ENCODE data around the gene DPH3. TPM values are rescaled to one million over a fixed set of nuclear protein-coding genes. Genes with fewer than 3 reads are reported as not detected.

The DPH3 gene
- total and polyA plus RNA-seq, 2 donors (not counting 3 experiments of a cell fraction or from before 2014, with no cell fraction given) = 7.7 to 28.7 TPM

DNA sequence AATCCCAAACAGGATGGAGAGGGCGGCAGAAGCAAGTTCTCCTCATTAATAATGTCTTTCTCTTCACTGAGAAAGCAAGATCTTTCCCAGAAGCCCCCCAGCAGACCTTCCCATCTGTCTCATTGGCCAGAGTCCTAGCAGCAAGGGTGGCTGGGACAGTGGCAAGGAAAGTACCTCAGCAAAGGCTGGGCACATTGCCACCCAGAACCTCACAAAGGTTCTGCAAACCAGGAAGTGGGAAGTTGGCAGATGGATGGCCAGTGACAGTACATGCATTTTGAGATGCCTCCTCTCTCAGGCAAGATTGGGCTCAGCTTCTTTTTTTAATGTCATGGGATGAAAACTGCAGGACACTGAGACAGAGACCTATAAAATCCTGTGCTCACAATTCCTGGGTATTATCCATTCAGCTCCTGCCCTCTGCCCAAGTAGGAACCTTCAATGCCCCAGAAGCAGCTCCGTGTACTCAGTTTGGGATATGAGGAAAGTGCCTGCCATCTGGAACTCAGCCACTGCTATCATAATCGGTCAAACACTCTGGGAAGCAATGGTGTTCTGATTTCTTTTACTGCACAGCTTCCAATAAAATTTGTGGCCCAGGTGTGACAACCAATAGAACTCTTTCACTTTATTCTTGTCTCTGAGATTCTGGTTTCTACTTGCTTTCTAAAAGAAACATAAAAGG lies 25.5 kb downstream of the DPH3 start:
- TF ChIP-seq POLR2A (IDR thresholded peaks at IDR 0.05; ENCODE audit: low read depth, low read length) (no peak), EZH2 (IDR thresholded peaks at IDR 0.05; ENCODE audit: borderline replicate concordance, low read depth, low read length, severe bottlenecking) (no peak), FOS (IDR thresholded peaks at IDR 0.05; ENCODE audit: borderline replicate concordance, insufficient read depth, low read length) (no peak), JUN (IDR thresholded peaks at IDR 0.05; ENCODE audit: borderline replicate concordance, insufficient read depth, insufficient read length, low read depth) (no peak), POLR2AphosphoS5 (IDR thresholded peaks at IDR 0.05; ENCODE audit: insufficient read depth, low read depth, low read length) (no peak), MYC (IDR thresholded peaks at IDR 0.05; ENCODE audit: low read depth, low read length) (no peak), GATA2 (IDR thresholded peaks at IDR 0.05; ENCODE audit: insufficient read depth, insufficient read length, low read depth, low read length) (no peak)
- TF ChIP-seq, protein P1, sequence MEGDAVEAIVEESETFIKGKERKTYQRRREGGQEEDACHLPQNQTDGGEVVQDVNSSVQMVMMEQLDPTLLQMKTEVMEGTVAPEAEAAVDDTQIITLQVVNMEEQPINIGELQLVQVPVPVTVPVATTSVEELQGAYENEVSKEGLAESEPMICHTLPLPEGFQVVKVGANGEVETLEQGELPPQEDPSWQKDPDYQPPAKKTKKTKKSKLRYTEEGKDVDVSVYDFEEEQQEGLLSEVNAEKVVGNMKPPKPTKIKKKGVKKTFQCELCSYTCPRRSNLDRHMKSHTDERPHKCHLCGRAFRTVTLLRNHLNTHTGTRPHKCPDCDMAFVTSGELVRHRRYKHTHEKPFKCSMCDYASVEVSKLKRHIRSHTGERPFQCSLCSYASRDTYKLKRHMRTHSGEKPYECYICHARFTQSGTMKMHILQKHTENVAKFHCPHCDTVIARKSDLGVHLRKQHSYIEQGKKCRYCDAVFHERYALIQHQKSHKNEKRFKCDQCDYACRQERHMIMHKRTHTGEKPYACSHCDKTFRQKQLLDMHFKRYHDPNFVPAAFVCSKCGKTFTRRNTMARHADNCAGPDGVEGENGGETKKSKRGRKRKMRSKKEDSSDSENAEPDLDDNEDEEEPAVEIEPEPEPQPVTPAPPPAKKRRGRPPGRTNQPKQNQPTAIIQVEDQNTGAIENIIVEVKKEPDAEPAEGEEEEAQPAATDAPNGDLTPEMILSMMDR (IDR thresholded peaks at IDR 0.05; ENCODE audit: extremely low read depth in 1 of 2, insufficient read depth in 1 of 2, low read depth in 1 of 2, low read length in 2 of 2) = no peak
- TF ChIP-seq, protein P2, sequence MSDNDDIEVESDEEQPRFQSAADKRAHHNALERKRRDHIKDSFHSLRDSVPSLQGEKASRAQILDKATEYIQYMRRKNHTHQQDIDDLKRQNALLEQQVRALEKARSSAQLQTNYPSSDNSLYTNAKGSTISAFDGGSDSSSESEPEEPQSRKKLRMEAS (IDR thresholded peaks at IDR 0.05; ENCODE audit: insufficient read depth, insufficient read length) = no peak

More for the DNA sequence above, 25.5 kb downstream of the DPH3 start:
- no peak overlapping the region for H2AFZ ChIP-seq (ENCODE audit: low read depth, low read length)
- FAIRE-seq (no peak), DNase-seq (ENCODE audit: low read depth, low spot score) (no peak)
- peaks cover 6% of the 10 kb centered on the region for H3K4me1 ChIP-seq (ENCODE audit: control insufficient read depth, extremely low read depth, insufficient read depth, low read length)
- H3K4me3 ChIP-seq (replicated peaks in 1 of 3; ENCODE audit: insufficient read depth in 1 of 3, low read depth in 1 of 3, low read length in 3 of 3) = no peak overlapping the region
- ChIA-PET CTCF (no interaction called here), POLR2A (no interaction called here)
- H3K36me3 ChIP-seq (ENCODE audit: control insufficient read depth in 2 of 2, extremely low read depth in 1 of 2, insufficient read depth in 2 of 2, low read length in 2 of 2) = no peaks in the 10 kb centered on the region
- H3K27me3 ChIP-seq (ENCODE audit: control insufficient read depth in 2 of 2, insufficient read depth in 2 of 2, low read length in 2 of 2) = no peaks in the 10 kb centered on the region
- no TSS peak for BruUV-seq (replicated peaks)
- intact Hi-C loops (cut with micrococcal nuclease) (no loop called here), dilution Hi-C loops (cut with MboI; ENCODE audit: extremely low pct_ligation_motif_present, low sequenced_read_pairs) (no loop called here)
- H3K9ac ChIP-seq (replicated peaks; ENCODE audit: extremely low read depth, insufficient read depth, low read length) = no peak overlapping the region
- no peaks in the 10 kb centered on the region for H3K9me3 ChIP-seq (replicated peaks; ENCODE audit: control insufficient read depth, insufficient read depth, low read length)
- no peaks in the 10 kb centered on the region for H4K20me1 ChIP-seq (replicated peaks; ENCODE audit: control insufficient read depth, extremely low read depth, insufficient read depth, low read length)
- no peak overlapping the region for H3K4me2 ChIP-seq (ENCODE audit: insufficient read depth, low read length)
- H3K27ac ChIP-seq (ENCODE audit: insufficient read depth, low read depth, low read length) = no peak overlapping the region
- no peaks in the 10 kb centered on the region for H3K79me2 ChIP-seq (ENCODE audit: control insufficient read depth, insufficient read depth, low read length)
- no peaks in the 10 kb centered on the region for H3K9me1 ChIP-seq (replicated peaks; ENCODE audit: control insufficient read depth, extremely low read depth, insufficient read depth, low read length)
